HG02938 (cell line): ENCODE data around the gene SH2D6.
"Not testable (repeated sequence)": the region's sequence is repeated elsewhere in the genome, so short reads cannot be mapped to it uniquely, and the experiment has no call there.

Source experiments
- ATAC-seq: cut with Tn5 transposase; IDR thresholded peaks from one replicate; pipeline ENCODE4 v1.9.1; 2021; ENCODE audit warnings: mild to moderate bottlenecking, moderate library complexity; ENCODE audit not compliant: unreplicated experiment

Gene SH2D6

DNA sequence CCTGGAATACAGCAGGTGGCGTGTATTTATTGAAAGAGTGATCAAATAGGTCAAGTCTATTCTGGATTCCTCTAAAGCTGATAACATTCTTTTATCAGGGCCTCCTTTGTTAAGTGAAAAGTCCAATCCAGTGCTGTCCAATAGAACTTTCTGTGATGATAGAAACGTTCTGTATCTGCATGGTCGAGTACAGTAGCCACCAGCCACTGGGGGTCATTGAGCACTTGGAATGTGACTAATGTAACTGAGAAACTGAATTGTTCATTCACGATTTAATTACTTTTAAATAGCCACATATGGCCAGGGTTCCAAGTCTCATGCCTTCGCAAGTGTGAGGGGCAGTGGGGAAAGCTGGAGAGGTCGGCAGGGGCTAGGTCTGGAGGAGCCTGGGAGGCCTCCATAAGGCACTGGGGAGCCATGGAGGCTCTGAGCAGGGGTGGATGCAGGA lies 20.5 kb downstream of the SH2D6 start:
- no peak for ATAC-seq

DNA sequence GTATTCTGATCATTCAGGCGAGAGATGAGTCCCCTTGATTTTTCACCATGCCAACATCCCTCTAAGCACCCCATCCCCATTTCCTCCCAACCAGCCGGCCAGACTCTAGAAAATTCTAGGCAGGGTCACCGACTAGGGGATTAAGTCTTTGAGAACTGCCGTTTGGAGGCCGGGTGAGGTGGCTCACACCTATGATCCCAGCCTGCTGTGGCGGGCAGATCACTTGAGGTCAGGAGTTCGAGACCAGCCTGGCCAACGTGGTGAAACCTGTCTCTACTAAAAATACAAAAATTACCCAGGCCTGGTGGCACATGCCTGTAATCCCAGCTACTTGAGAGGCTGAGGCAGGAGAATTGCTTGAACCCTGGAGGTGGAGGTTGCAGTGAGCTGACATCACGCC lies 21.1 kb downstream of the SH2D6 start:
- ATAC-seq: not testable (repeated sequence)

DNA sequence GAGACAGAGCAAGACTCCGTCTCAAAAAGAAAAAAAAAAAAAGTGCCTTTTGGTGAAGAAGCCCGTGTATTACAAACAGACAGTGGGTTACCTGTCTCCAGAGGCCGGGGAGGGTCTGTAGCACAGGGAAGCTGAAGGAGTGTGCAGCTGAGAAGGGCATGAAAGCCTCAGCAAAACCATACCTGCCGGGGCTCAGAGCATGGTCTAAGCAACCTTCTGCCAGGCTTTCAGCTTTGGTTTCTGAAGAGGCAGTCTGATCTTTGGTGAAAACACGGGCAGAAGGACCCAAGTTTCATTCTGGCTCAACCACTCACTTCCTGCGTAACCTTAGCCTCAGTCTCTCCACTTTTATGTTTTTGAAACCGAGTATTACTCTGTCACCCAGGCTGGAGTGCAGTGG lies 21.5 kb downstream of the SH2D6 start:
- ATAC-seq: no peak

DNA sequence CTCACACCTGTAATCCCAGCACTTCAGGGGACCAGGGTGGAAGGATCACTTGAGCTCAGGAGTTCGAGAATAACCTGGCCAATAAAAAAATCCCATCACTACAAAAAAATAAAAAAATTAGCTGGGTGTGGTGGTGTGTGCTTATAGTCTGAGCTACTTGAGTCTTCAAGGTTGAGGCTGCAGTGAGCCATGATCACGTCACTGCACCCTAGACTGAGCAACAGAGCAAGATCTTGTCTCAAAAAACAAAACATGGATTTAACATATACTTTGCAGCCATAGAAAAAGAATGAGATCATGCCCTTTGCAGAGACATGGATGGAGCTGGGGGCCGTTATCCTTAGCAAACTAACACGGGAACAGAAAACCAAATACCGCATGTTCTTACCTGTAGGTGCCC lies 22.2 kb downstream of the SH2D6 start:
- ATAC-seq: no peak

DNA sequence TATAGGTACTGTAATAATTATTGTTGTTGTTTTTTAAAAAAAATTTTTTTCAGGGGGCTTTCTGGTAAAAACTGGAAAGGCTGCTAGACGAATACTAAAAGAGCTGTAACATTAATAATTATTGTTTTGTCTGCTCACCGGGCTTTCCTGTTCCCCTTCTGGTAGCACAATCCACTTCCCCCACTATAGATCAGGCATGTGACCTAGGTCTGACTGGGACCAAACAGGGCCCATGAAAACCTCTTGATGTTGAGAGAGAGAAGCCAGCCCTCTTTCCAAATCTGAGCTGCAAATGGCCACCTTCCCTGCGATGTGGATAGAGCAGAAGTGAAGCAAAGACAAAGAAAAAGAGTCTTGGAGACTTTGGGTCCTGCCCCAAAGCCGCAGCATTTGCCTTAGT lies 23.4 kb downstream of the SH2D6 start:
- no peak for ATAC-seq

DNA sequence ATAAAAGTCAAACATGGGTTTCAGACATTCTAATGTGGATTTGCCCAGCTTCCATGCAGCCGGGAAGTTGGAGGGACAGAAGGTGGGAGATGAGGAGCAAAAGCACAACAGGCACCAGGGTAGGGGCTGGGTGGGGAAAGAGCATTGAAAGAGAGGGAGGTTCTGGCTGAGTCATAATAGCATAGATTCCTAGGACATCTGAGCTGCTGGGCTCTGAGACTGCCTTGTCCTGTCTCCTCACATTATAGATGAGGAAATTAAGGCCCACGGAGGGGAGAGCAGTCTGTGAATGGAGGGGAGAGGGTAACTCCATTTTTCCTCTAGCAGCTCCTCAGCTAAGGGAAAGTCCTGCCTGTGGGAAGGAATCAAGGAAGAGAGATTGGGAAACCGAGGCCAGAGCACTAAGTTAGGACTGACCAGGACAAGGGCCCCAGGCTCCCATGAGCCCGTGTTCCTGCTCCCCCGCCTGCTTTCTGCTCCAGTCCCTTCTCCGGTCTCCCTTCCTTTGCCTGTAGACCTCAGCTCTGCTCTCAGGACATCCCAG lies 26.2 kb downstream of the SH2D6 start:
- ATAC-seq: no peak

DNA sequence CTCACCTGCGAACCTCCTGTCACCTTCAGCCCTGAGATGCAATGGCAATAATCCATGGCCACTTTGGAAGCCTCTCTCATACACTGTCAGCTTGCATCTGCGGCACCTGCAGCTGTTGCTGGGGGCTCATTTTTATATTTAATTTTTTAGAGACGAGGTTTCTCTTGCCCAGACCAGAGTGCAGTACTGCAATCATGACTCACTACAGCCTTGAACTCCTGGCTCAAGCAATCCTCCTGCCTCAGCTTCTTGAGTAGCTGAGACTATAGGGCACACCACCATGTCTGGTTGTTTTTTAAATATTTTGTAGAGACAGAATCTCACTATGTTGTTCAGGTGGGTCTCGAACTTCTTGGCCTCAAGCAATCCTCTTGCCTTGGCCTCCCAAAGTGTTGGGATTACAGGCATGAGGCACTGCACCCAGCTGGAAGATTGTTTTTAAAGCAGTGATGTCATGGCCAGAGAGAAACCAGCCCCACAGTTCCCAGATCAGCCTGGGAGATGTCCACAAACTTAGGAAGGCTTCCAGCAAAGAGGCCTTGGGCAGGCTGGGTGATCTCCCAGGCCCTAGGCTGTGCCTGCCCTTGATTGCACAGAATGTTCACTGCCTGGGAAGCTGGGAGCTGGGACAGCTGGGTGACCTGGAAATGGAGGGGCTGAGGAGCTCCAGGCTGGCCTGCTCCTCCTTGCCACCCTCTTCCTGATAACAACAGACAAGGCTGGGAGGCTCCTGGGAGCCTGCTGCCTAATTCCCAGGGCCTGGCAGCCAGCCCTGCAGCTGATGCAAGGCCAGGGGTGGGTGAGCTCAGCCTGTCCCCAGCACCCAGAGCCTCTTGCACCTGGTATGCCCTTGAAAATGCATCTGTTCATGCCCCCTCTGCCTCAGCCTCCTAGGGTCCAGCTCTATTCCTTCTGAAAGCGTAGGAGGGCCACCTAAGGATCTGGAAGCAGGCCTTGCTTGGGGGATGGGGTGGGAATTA lies 27.1 kb downstream of the SH2D6 start:
- ATAC-seq: no peak

DNA sequence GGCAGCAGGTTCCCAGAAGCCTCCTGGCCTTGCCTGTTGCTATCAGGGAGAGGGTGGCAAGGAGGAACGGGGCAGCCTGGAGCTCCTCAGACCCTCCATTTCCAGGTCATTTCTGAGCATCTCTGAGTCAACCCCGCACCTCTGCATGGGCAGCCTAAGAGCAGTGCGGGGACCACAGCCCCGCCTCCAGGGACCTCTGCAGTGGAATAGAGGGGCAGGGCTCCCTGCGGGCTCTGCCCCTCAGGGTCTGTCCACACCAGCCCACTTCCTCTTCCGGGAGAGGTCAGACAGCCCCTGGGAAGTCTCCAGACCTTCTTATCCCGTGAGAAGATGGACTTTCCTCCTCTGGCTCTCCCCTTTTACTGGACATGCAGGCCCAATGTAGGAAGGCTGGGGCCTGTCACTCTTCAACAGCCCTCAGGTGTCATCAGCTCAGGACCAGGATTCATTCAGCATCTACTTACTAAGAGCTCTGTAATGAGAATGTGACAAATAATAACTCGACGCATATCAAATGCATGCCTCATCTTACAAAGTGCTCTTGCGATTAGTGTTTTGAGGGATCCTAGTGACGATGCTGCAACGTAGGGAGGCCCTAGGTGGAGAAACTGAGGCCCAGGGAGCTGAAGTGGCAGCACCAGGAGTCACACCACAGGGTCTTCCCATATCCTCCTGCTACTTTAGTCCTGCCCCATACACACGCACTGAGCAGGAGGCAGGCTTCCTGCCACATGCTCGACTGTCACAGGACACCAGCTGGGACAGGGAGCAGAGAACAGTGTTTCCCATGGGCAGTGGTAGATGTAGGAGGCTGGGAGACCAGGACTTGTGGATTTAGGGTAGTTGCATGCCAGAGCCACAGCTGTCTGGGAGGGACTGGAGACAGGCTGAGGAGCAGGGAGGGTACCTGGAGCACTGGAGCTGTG lies 28.0 kb downstream of the SH2D6 start:
- no peak for ATAC-seq

DNA sequence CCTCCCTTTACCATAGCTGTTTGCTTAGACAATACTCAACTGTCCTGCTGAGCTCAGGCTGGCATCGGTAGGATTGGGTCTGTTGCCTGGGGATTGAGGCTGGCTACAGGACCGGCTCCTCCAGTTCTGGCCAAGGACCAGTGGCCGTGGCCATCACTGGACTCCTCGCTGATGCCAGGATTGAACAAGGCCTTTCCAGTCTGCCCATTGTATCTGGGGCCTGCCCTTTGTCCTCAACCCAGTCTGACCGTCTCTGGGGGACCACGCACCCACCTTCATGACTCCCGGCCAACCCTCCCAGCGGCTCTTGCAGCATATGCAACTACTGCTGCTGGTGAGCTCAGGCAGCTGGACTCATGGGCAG lies 28.7 kb downstream of the SH2D6 start:
- ATAC-seq: no peak

DNA sequence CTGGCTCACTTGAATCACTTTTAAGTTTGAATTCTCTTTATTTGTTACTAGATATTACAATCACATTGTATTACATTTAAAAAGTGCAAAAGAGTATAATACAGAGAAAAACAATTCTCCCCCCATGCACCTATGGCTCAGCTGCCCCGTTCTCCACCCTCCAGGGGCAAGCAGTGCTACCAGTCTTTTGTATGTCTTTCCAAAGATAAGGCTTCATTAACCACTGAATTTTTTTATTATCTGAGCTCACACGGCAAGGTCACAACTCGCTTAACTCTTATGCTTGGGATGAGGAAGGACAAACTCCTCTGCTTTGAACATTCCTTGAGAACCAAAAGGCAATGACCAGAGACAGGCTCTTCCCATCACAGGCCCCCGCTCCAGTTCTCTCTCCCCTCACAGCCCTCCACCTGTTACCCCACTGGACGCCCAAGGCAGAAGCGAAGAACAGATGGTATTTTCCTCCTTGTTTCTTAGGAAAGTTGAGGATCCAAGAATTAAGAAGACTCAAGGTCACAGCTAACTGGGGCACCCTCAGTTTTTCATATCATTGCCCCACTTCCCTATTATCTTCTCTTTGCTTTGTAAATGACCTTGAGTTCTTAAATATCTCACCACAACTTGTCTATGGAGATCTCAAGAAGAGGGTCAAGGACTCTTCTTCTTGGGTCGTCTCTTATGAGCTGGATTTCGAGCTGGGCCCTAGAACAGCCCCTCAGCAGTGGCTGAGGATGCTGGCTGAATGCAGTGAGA lies 30.1 kb downstream of the SH2D6 start:
- no peak for ATAC-seq

DNA sequence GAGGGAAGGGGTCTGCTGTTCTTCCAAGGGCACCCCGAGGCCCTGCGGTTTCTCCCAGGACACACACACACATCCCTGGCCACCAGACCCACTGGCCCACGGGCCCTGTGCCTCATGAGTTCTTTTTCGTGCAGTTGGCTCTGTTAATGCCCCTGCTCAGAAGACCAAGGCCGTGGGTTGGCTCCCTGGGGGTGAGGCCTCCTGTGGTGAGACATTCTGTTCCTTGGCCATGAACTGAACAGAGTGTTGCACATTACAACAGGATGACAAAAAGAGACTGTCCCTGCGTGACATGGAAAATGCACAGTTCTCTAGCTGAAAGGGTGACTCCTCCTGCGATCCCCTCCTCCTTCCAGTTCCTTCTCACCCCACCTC lies 30.7 kb downstream of the SH2D6 start:
- no peak for ATAC-seq

DNA sequence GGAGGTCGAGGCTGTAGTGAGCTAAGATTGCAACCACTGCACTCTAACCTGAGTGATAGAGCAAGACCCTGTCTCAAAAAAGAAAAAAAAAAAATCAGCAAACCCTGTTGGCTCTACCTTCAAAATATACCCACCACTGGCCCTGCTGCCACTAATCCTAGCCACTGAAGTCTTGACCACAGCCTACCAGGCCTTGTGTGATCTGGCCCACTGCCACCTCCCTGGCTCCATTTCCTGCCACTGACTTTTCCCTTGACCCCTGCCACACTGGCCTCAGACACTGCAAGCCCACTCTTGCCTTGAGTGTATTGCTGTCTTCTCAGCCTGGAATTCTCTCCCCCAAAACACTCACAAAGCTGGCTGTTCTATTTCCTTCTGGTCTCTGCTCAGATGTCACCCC lies 33.7 kb downstream of the SH2D6 start:
- ATAC-seq: no peak

DNA sequence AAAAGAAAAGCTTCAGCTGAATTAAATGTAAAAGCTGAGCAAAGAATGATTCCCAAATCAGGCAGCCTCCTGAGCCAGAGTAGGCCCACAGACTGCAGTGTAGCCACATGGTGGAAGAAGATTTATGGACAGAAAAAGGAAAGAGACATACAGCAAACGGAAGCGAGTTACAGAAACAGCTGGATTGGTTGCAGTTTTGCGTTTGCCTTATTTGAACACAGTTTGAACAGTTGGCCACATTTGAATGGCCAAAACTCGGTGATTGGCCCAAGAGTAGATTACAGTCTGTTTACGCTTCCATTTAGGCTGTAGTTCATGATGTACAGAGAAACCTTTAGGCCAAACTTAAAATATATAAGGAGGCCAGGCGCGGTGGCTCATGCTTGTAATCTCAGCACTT lies 35.1 kb downstream of the SH2D6 start:
- no peak for ATAC-seq

DNA sequence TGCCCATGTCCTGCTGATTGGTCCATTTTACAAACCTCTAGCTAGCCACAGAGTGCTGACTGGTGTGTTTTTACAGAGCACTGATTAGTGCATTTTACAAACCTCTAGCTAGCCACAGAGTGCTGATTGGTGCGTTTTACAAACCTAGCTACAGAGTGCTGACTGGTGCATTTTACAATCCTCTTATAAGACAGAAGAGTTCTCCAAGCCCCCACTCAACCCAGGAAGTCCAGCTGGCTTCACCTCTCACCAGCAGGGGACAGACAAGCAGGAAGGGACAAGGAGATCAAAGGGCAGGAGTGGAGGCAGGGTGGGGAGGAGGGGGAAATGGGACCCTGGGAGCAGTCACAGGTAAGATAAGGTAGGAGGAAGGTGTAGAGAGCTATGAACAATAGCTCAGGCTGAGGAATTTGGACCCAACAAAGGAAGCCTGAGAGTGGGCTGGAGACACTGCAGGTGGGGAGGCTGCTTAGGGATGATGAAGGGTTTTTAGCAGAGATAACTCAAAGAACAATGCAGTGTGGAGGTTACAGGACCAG lies 37.1 kb downstream of the SH2D6 start:
- no peak for ATAC-seq

DNA sequence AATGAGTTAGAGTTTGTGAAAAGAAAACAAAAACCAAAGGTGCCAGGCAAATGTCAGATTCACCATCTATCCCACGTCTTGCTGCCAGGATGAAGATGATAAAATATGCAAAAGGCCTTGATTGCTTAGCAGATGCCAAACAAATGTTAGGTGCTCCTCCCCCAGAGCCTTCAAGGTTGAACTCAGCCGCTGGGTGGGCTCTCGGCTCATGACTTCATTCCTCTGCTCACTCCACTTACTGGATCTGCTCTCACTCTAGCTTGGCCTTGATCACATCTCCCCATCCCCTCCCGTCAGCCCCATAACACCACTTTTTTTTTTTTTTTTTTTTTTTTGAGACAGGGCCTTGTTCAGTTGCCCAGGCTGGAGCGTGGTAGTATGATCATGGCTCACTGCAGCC lies 38.5 kb downstream of the SH2D6 start:
- no peak for ATAC-seq

DNA sequence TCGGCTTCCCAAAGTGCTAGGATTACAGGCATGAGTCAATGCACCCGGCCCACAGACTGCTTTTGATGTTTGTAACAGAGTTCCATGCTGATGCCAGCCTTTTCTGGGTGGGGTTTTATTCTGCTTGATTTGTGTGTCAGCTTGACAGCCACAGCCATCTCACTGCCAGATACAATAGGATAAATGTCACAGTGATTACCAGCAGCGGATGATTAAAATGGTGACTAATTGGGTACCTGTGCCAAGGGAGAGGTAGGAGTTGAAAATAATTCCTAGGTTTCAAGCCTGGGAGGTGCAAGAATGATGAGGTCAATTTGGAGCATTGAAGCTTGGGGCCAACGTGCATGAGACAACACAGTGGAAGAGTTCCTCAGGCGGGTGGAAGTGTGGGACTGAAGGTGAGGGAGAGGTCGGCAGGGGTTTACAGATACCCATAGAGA lies 39.4 kb downstream of the SH2D6 start:
- ATAC-seq: no peak

DNA sequence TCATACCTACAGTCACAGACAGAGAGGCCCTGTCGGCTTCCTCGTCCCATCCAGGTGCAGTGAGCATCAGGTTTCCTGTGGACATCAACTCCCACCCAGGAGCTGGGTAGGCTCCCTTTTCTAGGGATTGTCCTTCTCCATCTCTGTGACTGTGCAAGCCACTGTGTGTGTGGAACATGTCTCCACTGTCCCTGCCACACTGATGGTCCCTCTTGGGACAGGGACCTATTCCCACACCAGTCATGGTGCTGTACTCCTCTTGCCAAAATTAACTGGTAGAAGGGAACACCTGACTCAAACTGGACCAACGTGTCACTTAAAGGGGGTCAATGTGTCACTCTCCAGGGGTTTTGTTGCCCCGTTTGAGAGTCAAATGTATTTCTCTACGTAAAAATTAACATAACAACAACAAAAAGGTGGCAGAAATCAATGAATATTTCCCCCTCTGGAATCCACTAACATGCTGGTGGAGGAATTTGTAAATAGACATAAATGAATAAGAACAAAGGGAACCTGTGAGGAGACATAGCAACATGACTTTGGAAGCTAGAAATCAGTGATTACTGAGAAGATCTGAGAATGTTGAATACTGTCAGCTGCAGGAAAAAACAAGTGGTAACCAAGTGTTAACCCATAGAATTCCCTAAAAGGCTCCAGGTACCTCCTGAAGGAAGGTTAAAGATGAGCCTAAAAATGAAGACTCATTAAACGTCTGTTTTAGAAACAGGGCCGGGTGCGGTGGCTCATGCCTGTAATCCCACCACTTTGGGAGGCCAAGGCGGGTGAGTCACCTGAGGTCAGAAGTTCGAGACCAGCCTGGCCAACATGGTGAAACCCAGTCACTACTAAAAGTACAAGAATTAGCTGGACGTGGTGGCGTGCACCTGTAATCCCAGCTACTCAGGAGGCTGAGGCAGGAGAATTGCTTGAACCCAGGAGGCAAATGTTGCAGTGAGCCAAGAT lies 40.4 kb downstream of the SH2D6 start:
- ATAC-seq: no peak

DNA sequence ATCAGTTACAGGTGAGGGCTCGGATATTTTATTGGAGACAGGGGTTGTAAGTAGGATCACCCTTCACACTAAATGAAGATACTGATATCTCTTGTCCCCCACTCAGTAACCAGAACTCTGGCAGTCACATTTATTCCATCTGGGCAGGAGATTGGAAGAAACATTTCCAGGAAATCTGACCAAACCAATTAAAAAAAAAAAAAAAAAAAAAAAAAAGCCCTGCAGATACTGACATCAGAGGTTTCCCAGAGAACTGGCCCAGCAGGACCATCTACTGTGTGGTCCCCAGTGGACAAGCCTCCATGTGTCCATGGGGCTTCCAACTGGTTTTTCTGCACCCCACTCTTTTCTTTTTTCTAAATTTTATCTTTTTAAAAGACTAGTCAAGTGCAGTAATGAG lies 41.3 kb downstream of the SH2D6 start:
- ATAC-seq: no peak

DNA sequence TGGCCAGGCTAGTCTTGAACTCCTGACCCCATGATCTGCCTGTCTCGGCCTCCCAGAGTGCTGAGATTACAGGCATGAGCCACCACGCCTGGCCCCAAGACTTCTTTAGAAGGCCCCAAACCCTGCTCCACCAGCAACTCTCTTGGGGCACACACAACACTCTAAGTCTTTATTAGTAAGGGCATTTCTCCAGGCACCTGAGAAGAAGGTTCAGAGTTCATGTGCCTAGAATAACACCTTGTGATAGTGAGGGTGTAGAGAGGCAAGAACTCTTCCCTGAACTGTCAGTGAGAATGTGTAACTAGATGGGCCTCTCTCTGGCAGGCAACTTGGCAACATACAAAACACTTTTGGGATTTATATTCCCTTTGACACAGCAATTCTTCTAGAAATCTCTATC lies 43.8 kb downstream of the SH2D6 start:
- ATAC-seq: no peak
